Fibroblast of skin of right biceps (primary cell): ENCODE results near the gene TBC1D22A.
"Not testable (repeated sequence)": the region's sequence is repeated elsewhere in the genome, so short reads cannot be mapped to it uniquely, and the experiment has no call there.

Source experiments
- DNase-seq: peaks from one replicate; pipeline ENCODE4 v3.0.0-alpha.2; 2013

The TBC1D22A gene

GRCh38 chr22:46815132-46815531, 52.7 kb downstream of the TBC1D22A start:
- DNase-seq: no peak

- no peak for DNase-seq
Observed at GRCh38 chr22:46815559-46815895, 53.1 kb downstream of the TBC1D22A start.

- peak; percentile 44 for DNase-seq
Observed at GRCh38 chr22:46815896-46816731, 53.7 kb downstream of the TBC1D22A start.

GRCh38 chr22:46817390-46817789, 54.9 kb downstream of the TBC1D22A start:
- not testable (repeated sequence) for DNase-seq

GRCh38 chr22:46823248-46823647, 60.8 kb downstream of the TBC1D22A start:
- DNase-seq: no peak

- DNase-seq: no peak
Observed at GRCh38 chr22:46823654-46824053, 61.2 kb downstream of the TBC1D22A start.

GRCh38 chr22:46824344-46824909, 62.0 kb downstream of the TBC1D22A start:
- no peak for DNase-seq

GRCh38 chr22:46824980-46825544, 62.6 kb downstream of the TBC1D22A start:
- peak; percentile 35 for DNase-seq

GRCh38 chr22:46826438-46827135, 64.1 kb downstream of the TBC1D22A start:
- DNase-seq: no peak

- no peak for DNase-seq
Observed at GRCh38 chr22:46827136-46827780, 64.8 kb downstream of the TBC1D22A start.

- peak; percentile 26 for DNase-seq
Observed at GRCh38 chr22:46827781-46828180, 65.3 kb downstream of the TBC1D22A start.

GRCh38 chr22:46828323-46828900, 66.0 kb downstream of the TBC1D22A start:
- DNase-seq: no peak

GRCh38 chr22:46829117-46829891, 66.9 kb downstream of the TBC1D22A start:
- peak; percentile 95 for DNase-seq

GRCh38 chr22:46829941-46830715, 67.7 kb downstream of the TBC1D22A start:
- peak; percentile 84 for DNase-seq

- peak; percentile 23 for DNase-seq
Observed at GRCh38 chr22:46830841-46831240, 68.4 kb downstream of the TBC1D22A start.

- peak; percentile 22 for DNase-seq
Observed at GRCh38 chr22:46833228-46833627, 70.8 kb downstream of the TBC1D22A start.

GRCh38 chr22:46834021-46834737, 71.7 kb downstream of the TBC1D22A start:
- DNase-seq: no peak

GRCh38 chr22:46835288-46835687, 72.8 kb downstream of the TBC1D22A start:
- no peak for DNase-seq

GRCh38 chr22:46835693-46836092, 73.2 kb downstream of the TBC1D22A start:
- DNase-seq: no peak

- DNase-seq: peak; percentile 54
Observed at GRCh38 chr22:46841522-46841921, 79.1 kb downstream of the TBC1D22A start.
